GM12878 (cell line): ENCODE data around the gene SCLY. TPM values are rescaled to one million over a fixed set of nuclear protein-coding genes. Genes with fewer than 3 reads are reported as not detected.

Experiments used
- ATAC-seq: fragments of 200-7000 bp; cut with Tn5 transposase; 3 replicates; pipeline ENCODE4 v1.9.1; 2020; ENCODE audit warnings: mild to moderate bottlenecking, moderate library complexity
- BruUV-seq: library from RNA; stranded (reverse); fragments of 400-500 nt; replicated peaks from 2 replicates; lab custom pipeline; 2021; lab: Mats Ljungman, UMichigan
- CTCF ChIA-PET: fragments of 300-600 bp; sonication (Branson Sonifier 250); formaldehyde crosslinking; extraction: SDS; loops from one replicate; lab custom pipeline; 2021; ENCODE audit warnings: inconsistent platforms; lab: Yijun Ruan, JAX
- POLR2A ChIA-PET: fragments of 350-600 bp; formaldehyde crosslinking; extraction: SDS; loops from one replicate; lab custom pipeline; 2021; ENCODE audit warnings: inconsistent platforms; lab: Charles Lee
- RAD21 ChIA-PET: fragments of 300-600 bp; sonication (Branson Sonifier 250); formaldehyde crosslinking; loops from one replicate; lab custom pipeline; 2023; ENCODE audit warnings: antibody characterized with exemption; ENCODE audit not compliant: unreplicated experiment; lab: Charles Lee
- SMC1A ChIA-PET: fragments of 300-600 bp; sonication (Branson Sonifier 250); formaldehyde crosslinking; loops from one replicate; lab custom pipeline; 2023; ENCODE audit not compliant: unreplicated experiment, uncharacterized antibody; lab: Charles Lee
- DNase-seq: peaks from one replicate; pipeline ENCODE4 v3.0.0-alpha.2; 2011; ENCODE audit warnings: low read depth, low spot score
- FAIRE-seq: peaks from 3 replicates; lab custom pipeline; 2011; peaks lifted over from hg19 to GRCh38; lab: Jason Lieb, UNC
- H2AFZ ChIP-seq: 2 replicates; pipeline ENCODE4 v1.6.0; 2011; ENCODE audit warnings: low read depth, low read length, control low read depth; ENCODE audit not compliant: control insufficient read depth
- H3K27ac ChIP-seq: 2 replicates; pipeline ENCODE4 v1.5.1; 2011; ENCODE audit warnings: control low read depth; ENCODE audit not compliant: control insufficient read depth, insufficient read depth
- H3K27me3 ChIP-seq, 2 experiments: replicated peaks in 1 of 2; 2 replicates each; pipeline versions ENCODE4 v1.6.0 to v1.6.1; 2011; ENCODE audit warnings: low read length in 1 of 2; ENCODE audit not compliant: control insufficient read depth in 2 of 2, insufficient read depth in 2 of 2
- H3K36me3 ChIP-seq, 2 experiments: 2 replicates each; pipeline ENCODE4 v1.5.1; 2011; ENCODE audit warnings: low read length in 1 of 2; ENCODE audit not compliant: control insufficient read depth in 2 of 2, insufficient read depth in 2 of 2
- H3K4me1 ChIP-seq: 2 replicates; pipeline ENCODE4 v1.6.1; 2011; ENCODE audit warnings: mild to moderate bottlenecking, low read length, moderate library complexity, mixed read lengths; ENCODE audit not compliant: control insufficient read depth, insufficient read depth
- H3K4me2 ChIP-seq: 2 replicates; pipeline ENCODE4 v1.6.0; 2011; ENCODE audit warnings: control low read depth; ENCODE audit not compliant: control insufficient read depth, insufficient read depth
- H3K4me3 ChIP-seq: fragments of 200-600 bp; sonication (generic); 2 replicates; pipeline ENCODE4 v1.5.1; 2016
- H3K79me2 ChIP-seq: 2 replicates; pipeline ENCODE4 v1.6.0; 2011; ENCODE audit warnings: low read length; ENCODE audit not compliant: control insufficient read depth, insufficient read depth
- H3K9ac ChIP-seq: 2 replicates; pipeline ENCODE4 v1.8.0; 2011; ENCODE audit warnings: low read length, control low read depth, mixed read lengths; ENCODE audit not compliant: control insufficient read depth, insufficient read depth
- H3K9me3 ChIP-seq: replicated peaks from 3 replicates; pipeline ENCODE4 v1.5.1; 2011; ENCODE audit warnings: mild to moderate bottlenecking, low read length; ENCODE audit not compliant: control insufficient read depth, insufficient read depth
- H4K20me1 ChIP-seq: 2 replicates; pipeline ENCODE4 v1.6.0; 2011; ENCODE audit not compliant: control insufficient read depth, insufficient read depth
- BHLHE40 ChIP-seq, 2 experiments: fragments of 450-650 bp in 1 of 2; IDR thresholded peaks; 2 replicates each; pipeline ENCODE4 v1.6.1; 2011 to 2017; ENCODE audit warnings: low read depth in 2 of 2, borderline replicate concordance in 1 of 2, improper control_type of control experiment in 1 of 2, low read length in 1 of 2, mild to moderate bottlenecking in 1 of 2
- RAD51 ChIP-seq: fragments of 450-650 bp; IDR thresholded peaks from 2 replicates; pipeline ENCODE4 v1.6.1; 2016; ENCODE audit warnings: moderate library complexity, mild to moderate bottlenecking, inconsistent platforms
- RCOR1 ChIP-seq: conservative IDR thresholded peaks from 2 replicates; pipeline ENCODE4 v1.6.1; 2012; ENCODE audit warnings: low read depth, low read length, improper control_type of control experiment
- WGBS: methylation state at CpG from one replicate; pipeline ENCODE4 v1.1.6; 2016; ENCODE audit warnings: low lambda C conversion rate; ENCODE audit not compliant: insufficient replicate concordance, insufficient coverage; ENCODE audit errors: missing lambda C conversion rate; 5-methylcytosine and 5-hydroxymethylcytosine counted together
- in situ Hi-C: fragments of 300-500 bp; cut with MboI; formaldehyde crosslinking; loops from 9 replicates; pipeline ENCODE4 v1.14.3; 2018; ENCODE audit warnings: mixed read lengths
- intact Hi-C: fragments of 100-400 bp; cut with micrococcal nuclease; formaldehyde crosslinking; loops from one replicate; pipeline ENCODE4 v1.14.2; 2022; ENCODE audit not compliant: unreplicated experiment
- polyA plus RNA-seq, 11 experiments: library from polyadenylated mRNA; depleted of rRNA in 4 of 11; unstranded in 6 of 11; stranded (reverse) in 5 of 11; fragments of >200 nt; fragmentation: Nextera tagmentation in 4 of 11; fragmentation: Illumina TruSeq in 1 of 11; extraction: Ambion mirVana in 4 of 11; extraction: Trizol in 1 of 11; gene quantifications; 1 replicate in 1 of 11; 2 replicates in 10 of 11; pipeline versions ENCODE4 v1.2.1 to v1.2.3, GENCODE V29; 2011 to 2016; ENCODE audit warnings: inconsistent platforms in 2 of 11, missing spikeins in 2 of 11, low read depth in 1 of 11
- total RNA-seq, 4 experiments: library from RNA; depleted of rRNA in 3 of 4; stranded (reverse); fragments of >200 nt in 3 of 4; fragmentation: Illumina TruSeq in 1 of 4; extraction: Trizol in 1 of 4; gene quantifications; 2 replicates each; pipeline versions ENCODE4 v1.2.1 to v1.2.3, GENCODE V29; 2013 to 2021
- TF ChIP-seq, protein P1 (sequence below): fragments of 450-650 bp; formaldehyde crosslinking; IDR thresholded peaks from 2 replicates; pipeline ENCODE4 v1.4.0; 2022; ENCODE audit warnings: mild to moderate bottlenecking, moderate library complexity

The SCLY gene
- total and polyA plus RNA-seq, 10 of the 15 experiments (the other 5 are each of a cell fraction or from before 2014, with no cell fraction given) = 3.3 to 49.1 (median 32.3) TPM

DNA sequence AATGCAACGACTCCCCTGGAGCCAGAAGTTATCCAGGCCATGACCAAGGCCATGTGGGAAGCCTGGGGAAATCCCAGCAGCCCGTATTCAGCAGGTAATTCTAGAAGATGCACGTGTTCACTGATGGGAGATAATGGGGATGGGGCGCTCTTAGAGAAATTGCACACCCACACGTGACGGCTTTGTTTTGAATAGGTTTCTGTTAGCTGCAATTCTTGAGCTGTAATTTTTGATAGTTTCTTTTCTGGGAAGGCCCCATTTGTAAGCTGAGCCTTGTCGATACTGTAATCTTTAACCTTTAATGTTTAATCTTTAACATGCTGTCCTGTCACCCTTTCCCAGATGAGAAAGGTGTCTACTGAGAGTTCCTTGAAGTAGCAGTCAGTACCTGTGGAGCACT lies 3.6 kb downstream of the SCLY start:
- Histone ChIP-seq H3K27ac (no peak overlapping the region; the same call in 1 of the 2 replicates), H2AFZ (no peak overlapping the region), H3K9me3 (no peaks in the 10 kb centered on the region; the same call in 2 of the 3 replicates), H3K4me3 (no peak overlapping the region), H3K9ac (no peak overlapping the region), H3K27me3 (no peaks in the 10 kb centered on the region), H3K36me3 (peaks cover 7 to 22% of the 10 kb centered on the region in 2 experiments; a peak in 3 of 4 replicates), H4K20me1 (no peaks in the 10 kb centered on the region), H3K79me2 (peaks cover 32% of the 10 kb centered on the region), H3K4me2 (peak overlapping the region; percentile 20; the same call in 1 of the 2 replicates), H3K4me1 (peaks cover 8% of the 10 kb centered on the region)
- FAIRE-seq (no peak), DNase-seq (no peak), ATAC-seq (no peak)
- ChIA-PET RAD21 (interaction anchor here (0.6 to 1.6 kb wide), 5 partner anchors 9 to 88 kb away, joined by 3 to 6 read pairs (median 5); no protein-coding TSS in a partner anchor), SMC1A (interaction anchor here (1.3 to 4.4 kb wide), 5 partner anchors 9 to 71 kb away, joined by 3 to 15 read pairs (median 4); no protein-coding TSS in a partner anchor), POLR2A (interaction anchor here (1.2 to 2.7 kb wide), 4 partner anchors 10 to 140 kb away, joined by 4 to 9 read pairs (median 6); no protein-coding TSS in a partner anchor), CTCF (interaction anchor here (0.8 to 1.4 kb wide), 5 partner anchors 9 to 96 kb away, joined by 3 read pairs; no protein-coding TSS in a partner anchor)
- intact Hi-C loops = loop anchor here (5.0 to 10.0 kb wide), 3 partner anchors 43 to 370 kb away; partner anchors contain the start of gene UBE2F
- no TSS peak for BruUV-seq
- TF ChIP-seq, protein P1, sequence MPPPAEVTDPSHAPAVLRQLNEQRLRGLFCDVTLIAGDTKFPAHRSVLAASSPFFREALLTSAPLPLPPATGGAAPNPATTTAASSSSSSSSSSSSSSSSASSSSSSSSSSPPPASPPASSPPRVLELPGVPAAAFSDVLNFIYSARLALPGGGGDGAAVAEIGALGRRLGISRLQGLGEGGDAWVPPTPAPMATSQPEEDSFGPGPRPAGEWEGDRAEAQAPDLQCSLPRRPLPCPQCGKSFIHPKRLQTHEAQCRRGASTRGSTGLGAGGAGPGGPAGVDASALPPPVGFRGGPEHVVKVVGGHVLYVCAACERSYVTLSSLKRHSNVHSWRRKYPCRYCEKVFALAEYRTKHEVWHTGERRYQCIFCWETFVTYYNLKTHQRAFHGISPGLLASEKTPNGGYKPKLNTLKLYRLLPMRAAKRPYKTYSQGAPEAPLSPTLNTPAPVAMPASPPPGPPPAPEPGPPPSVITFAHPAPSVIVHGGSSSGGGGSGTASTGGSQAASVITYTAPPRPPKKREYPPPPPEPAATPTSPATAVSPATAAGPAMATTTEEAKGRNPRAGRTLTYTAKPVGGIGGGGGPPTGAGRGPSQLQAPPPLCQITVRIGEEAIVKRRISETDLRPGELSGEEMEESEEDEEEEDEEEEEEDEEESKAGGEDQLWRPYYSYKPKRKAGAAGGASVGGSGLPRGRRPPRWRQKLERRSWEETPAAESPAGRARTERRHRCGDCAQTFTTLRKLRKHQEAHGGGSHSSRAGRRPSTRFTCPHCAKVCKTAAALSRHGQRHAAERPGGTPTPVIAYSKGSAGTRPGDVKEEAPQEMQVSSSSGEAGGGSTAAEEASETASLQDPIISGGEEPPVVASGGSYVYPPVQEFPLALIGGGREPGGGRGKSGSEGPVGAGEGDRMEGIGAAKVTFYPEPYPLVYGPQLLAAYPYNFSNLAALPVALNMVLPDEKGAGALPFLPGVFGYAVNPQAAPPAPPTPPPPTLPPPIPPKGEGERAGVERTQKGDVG (CRISPR knock-in tag) = no peak
- TF ChIP-seq BHLHE40 (IDR thresholded peaks at IDR 0.05; ENCODE audit: borderline replicate concordance in 1 of 2, low read depth in 2 of 2, low read length in 1 of 2) = peak; percentile 35 to 73; a peak in 3 of 4 replicates
- no peak for TF ChIP-seq RCOR1
- TF ChIP-seq RAD51 = peak; percentile 52; the same call in 1 of the 2 replicates
- in situ Hi-C loops = no loop called here
- 94% methylated on average over 7 of the region's 7 CpGs for WGBS
